Activated T-cell treated with anti-CD3 and anti-CD28 coated beads, Interleukin-2, amount 50 U/mL, for 72 hours (primary cell): ENCODE results near the gene PTPRM. TPM values are rescaled to one million over a fixed set of nuclear protein-coding genes. Genes with fewer than 3 reads are reported as not detected.

Source experiments
- ATAC-seq, 2 donors: fragments of 150-1000 bp; cut with Tn5 transposase; replicated peaks in 1 of 2; 2 replicates each; pipeline ENCODE4 v1.10.0; 2021; ENCODE audit warnings: moderate library complexity in 2 of 2, mild to moderate bottlenecking in 1 of 2
- DNase-seq, 2 donors: peaks; one replicate each; pipeline ENCODE4 v3.0.0; 2021 to 2022; ENCODE audit warnings: mixed read lengths in 1 of 2
- H3K27ac Mint-ChIP-seq: one replicate; pipeline ENCODE4 v1.8.0; 2022; ENCODE audit warnings: mild to moderate bottlenecking, moderate library complexity, mixed read lengths
- H3K27me3 Mint-ChIP-seq: one replicate; pipeline ENCODE4 v1.8.0; 2022; ENCODE audit warnings: low read depth, mixed read lengths
- H3K36me3 Mint-ChIP-seq, 2 donors: one replicate each; pipeline ENCODE4 v1.8.0; 2022; ENCODE audit warnings: mixed read lengths in 2 of 2, mild to moderate bottlenecking in 1 of 2; ENCODE audit not compliant: insufficient read depth in 2 of 2
- H3K4me1 Mint-ChIP-seq: one replicate; pipeline ENCODE4 v1.8.0; 2022; ENCODE audit warnings: low read depth, mixed read lengths
- H3K4me3 Mint-ChIP-seq, 2 donors: one replicate each; pipeline ENCODE4 v1.8.0; 2022; ENCODE audit warnings: mild to moderate bottlenecking in 2 of 2, mixed read lengths in 2 of 2, moderate library complexity in 2 of 2
- H3K9me3 Mint-ChIP-seq, 2 donors: one replicate each; pipeline ENCODE4 v1.8.0; 2022; ENCODE audit warnings: mixed read lengths in 2 of 2
- total RNA-seq, 2 donors: library from RNA; stranded (reverse); gene quantifications; one replicate each; pipeline ENCODE4 v1.2.3, GENCODE V29; 2022

Gene PTPRM
- total RNA-seq, 2 donors from 2014 or later: 6.3 to 21.3 TPM

DNA sequence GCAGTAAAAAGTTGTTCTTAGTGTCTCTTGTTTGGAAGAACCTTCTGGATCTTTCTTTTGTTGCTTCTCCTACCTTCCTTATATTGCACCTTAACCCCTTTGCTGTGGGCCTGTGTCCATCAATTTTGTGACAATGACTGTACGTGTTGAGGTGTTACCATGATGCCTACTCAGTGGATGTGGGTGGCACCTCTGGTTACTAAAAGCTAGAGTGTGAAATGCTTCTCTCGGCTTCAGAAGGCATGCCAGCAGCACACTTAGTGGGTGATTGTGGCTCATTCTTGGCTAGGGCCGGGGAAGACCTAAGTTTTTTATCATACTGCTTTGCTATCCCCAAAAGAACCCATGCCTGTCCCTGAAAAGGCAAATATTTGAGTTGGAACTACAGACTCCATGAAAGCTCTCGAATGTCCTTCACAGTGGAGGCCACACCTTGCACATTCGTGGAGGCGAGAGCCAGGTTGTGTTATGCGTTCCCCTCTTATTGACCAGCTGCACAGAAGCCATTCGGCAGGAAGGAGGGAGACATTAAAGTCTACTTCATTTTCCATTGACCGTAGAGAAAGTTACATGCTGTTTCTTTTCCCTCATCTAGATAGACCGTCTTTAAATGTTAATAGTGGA, 528.9 kb downstream of the PTPRM start:
- no peak overlapping the region for H3K4me3 Mint-ChIP-seq
- DNase-seq (no peak), ATAC-seq (no peak)
- no peak overlapping the region for H3K27ac Mint-ChIP-seq
- no peaks in the 10 kb centered on the region for H3K4me1 Mint-ChIP-seq
- H3K27me3 Mint-ChIP-seq: no peaks in the 10 kb centered on the region
- H3K36me3 Mint-ChIP-seq: no peaks in the 10 kb centered on the region
- H3K9me3 Mint-ChIP-seq: no peaks in the 10 kb centered on the region

DNA sequence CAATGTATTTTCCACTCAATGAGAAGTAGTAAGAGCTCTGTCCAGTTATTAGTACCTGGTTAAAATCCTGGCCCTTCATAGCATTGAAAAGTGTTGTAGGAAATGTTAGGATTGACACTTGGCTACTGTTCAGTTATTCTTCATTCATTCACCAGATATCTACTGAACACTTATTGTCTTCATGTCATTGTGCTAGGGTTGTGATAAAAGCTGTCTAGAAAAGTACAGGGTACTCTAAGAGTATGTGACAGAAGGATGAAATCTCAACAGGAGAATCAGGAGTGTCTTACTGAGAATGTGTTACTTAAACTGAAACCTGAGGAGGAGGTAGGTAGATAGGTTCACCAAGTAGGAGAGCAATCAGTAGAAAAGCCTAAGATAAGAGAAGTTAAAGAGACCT, 530.3 kb downstream of the PTPRM start:
- no peak for ATAC-seq
- Mint-ChIP-seq H3K27me3 (no peaks in the 10 kb centered on the region), H3K27ac (no peak overlapping the region), H3K36me3 (no peaks in the 10 kb centered on the region), H3K4me3 (no peak overlapping the region), H3K9me3 (no peaks in the 10 kb centered on the region), H3K4me1 (no peaks in the 10 kb centered on the region)
- no peak for DNase-seq

- no peak overlapping the region for H3K27ac Mint-ChIP-seq
- no peaks in the 10 kb centered on the region for H3K27me3 Mint-ChIP-seq
- no peaks in the 10 kb centered on the region for H3K9me3 Mint-ChIP-seq
These were observed 530.8 kb downstream of the PTPRM start for GRCh38 chr18:8097927-8098326.

GRCh38 chr18:8106603-8107002, 539.5 kb downstream of the PTPRM start:
- Mint-ChIP-seq H3K9me3 (no peaks in the 10 kb centered on the region), H3K4me3 (no peak overlapping the region), H3K27ac (no peak overlapping the region), H3K36me3 (no peaks in the 10 kb centered on the region), H3K4me1 (no peaks in the 10 kb centered on the region), H3K27me3 (no peaks in the 10 kb centered on the region)
- DNase-seq (no peak), ATAC-seq (no peak)

More at GRCh38 chr18:8097927-8098326, 530.8 kb downstream of the PTPRM start:
- DNase-seq (no peak), ATAC-seq (no peak)
- no peak overlapping the region for H3K4me3 Mint-ChIP-seq
- H3K4me1 Mint-ChIP-seq: no peaks in the 10 kb centered on the region
- H3K36me3 Mint-ChIP-seq: no peaks in the 10 kb centered on the region

DNA sequence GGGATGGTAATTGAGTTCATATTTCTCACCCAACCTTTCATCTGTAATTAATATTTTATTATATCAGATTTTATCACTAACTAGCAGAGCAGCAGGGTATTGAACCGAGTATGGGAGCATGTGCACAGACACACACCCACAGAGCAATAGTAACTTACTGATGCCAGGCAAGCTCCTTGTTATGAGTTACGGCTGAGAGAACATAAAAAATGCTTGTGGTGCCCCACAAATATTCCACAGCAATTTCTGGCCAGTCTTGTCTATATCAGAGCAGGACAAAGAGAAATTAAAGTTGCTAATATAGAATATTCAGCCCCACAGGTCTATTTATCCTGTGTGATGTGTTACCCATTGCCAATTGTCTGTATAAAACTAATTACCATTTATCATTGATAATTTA, 540.3 kb downstream of the PTPRM start:
- Mint-ChIP-seq H3K4me3 (no peak overlapping the region), H3K27ac (no peak overlapping the region), H3K9me3 (no peaks in the 10 kb centered on the region), H3K27me3 (no peaks in the 10 kb centered on the region), H3K36me3 (no peaks in the 10 kb centered on the region), H3K4me1 (no peaks in the 10 kb centered on the region)
- ATAC-seq: no peak
- DNase-seq: no peak

- H3K4me3 Mint-ChIP-seq: no peak overlapping the region
- H3K9me3 Mint-ChIP-seq: no peaks in the 10 kb centered on the region
- no peak overlapping the region for H3K27ac Mint-ChIP-seq
- DNase-seq (no peak), ATAC-seq (no peak)
- H3K36me3 Mint-ChIP-seq: no peaks in the 10 kb centered on the region
- H3K27me3 Mint-ChIP-seq: no peaks in the 10 kb centered on the region
- H3K4me1 Mint-ChIP-seq: no peaks in the 10 kb centered on the region
These were observed 547.4 kb downstream of the PTPRM start for GRCh38 chr18:8114480-8114879.

DNA sequence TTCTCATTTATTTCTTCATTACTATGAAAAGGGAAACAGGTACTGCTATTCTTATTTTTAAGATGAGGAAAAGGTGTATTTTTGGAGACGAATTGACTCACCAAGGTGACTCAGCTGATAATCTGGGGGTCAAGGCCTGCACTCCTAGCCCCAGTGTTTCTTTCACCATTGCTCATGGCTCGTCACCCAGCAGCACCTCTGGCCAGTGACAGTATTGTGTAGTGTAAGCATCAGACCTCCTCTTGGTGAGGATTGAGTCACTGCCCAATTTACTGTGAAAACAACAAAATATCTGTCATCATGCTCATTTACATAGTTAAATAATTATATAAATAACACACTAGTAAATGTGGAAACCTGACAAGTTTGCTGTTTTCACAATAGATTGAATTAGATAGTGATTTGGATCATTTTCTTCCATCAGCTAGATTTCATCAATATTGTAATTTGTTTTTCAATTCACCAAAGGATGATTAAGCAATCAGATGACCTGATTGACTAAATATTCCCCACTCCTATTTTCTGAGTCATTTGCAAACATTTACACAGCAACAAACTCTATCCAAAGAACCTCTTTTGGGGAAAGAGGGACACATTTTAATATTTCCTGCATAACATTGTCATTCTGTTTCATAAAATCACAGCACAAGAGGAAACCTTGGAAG, 549.4 kb downstream of the PTPRM start:
- Mint-ChIP-seq H3K27ac (no peak overlapping the region), H3K4me3 (no peak overlapping the region), H3K27me3 (no peaks in the 10 kb centered on the region), H3K36me3 (no peaks in the 10 kb centered on the region), H3K9me3 (no peaks in the 10 kb centered on the region), H3K4me1 (no peaks in the 10 kb centered on the region)
- DNase-seq (no peak), ATAC-seq (no peak)

- H3K9me3 Mint-ChIP-seq: no peaks in the 10 kb centered on the region
- no peaks in the 10 kb centered on the region for H3K36me3 Mint-ChIP-seq
- DNase-seq (no peak), ATAC-seq (no peak)
- H3K27me3 Mint-ChIP-seq: no peaks in the 10 kb centered on the region
- H3K4me1 Mint-ChIP-seq: no peaks in the 10 kb centered on the region
- no peak overlapping the region for H3K27ac Mint-ChIP-seq
- no peak overlapping the region for H3K4me3 Mint-ChIP-seq
These were observed 549.9 kb downstream of the PTPRM start for GRCh38 chr18:8117006-8117371.

DNA sequence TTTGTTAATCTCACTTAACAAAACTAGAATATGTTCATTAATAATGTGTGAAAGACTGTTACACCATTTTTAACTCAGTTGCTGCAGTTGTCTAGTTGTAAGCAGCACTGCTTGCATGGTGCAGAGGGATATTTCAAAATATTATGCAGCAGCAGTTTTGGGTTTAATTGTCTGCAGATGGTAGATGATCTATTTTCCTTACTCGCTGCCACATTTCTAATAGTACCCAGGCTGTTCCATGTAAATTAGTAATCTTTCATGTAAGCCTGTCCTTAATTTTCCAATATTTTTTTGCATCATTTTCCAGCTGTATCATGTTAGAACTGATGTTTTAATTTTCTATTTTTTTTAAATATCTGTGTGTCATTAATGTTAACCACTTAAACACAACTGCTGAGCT, 554.0 kb downstream of the PTPRM start:
- H3K4me1 Mint-ChIP-seq: no peaks in the 10 kb centered on the region

DNA sequence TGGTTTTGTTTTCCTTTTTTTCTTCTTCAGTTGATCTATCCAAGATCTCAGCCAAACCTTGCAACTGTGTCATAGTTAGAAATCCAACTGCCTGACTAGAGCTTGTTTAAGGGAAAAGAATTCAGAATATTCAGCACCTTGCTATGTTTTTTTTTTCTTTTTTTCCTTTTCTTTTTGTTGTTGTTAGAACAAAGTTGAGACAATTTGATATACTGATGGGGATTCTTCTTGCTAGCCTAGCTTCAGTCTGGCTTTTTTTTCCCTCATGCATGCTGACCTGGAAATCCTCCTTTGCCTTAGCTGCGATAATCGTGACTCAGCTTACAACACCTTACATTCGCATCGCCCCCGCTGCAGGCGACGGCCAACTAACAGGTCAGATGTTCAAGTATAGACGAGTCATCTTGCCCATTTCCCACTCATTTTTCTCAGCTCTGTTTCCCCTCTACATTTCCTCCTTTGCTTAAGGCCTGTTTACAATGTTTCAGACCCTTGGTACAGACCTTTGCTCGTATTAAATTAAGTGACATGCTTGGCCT, 554.9 kb downstream of the PTPRM start:
- no peaks in the 10 kb centered on the region for H3K4me1 Mint-ChIP-seq
- H3K27ac Mint-ChIP-seq: no peak overlapping the region
- no peaks in the 10 kb centered on the region for H3K36me3 Mint-ChIP-seq
- no peaks in the 10 kb centered on the region for H3K9me3 Mint-ChIP-seq
- no peak overlapping the region for H3K4me3 Mint-ChIP-seq
- no peaks in the 10 kb centered on the region for H3K27me3 Mint-ChIP-seq
- ATAC-seq: no peak
- no peak for DNase-seq

More for the DNA sequence above, 554.0 kb downstream of the PTPRM start:
- Mint-ChIP-seq H3K27ac (no peak overlapping the region), H3K27me3 (no peaks in the 10 kb centered on the region), H3K4me3 (no peak overlapping the region), H3K36me3 (no peaks in the 10 kb centered on the region), H3K9me3 (no peaks in the 10 kb centered on the region)
- ATAC-seq (no peak), DNase-seq (no peak)

DNA sequence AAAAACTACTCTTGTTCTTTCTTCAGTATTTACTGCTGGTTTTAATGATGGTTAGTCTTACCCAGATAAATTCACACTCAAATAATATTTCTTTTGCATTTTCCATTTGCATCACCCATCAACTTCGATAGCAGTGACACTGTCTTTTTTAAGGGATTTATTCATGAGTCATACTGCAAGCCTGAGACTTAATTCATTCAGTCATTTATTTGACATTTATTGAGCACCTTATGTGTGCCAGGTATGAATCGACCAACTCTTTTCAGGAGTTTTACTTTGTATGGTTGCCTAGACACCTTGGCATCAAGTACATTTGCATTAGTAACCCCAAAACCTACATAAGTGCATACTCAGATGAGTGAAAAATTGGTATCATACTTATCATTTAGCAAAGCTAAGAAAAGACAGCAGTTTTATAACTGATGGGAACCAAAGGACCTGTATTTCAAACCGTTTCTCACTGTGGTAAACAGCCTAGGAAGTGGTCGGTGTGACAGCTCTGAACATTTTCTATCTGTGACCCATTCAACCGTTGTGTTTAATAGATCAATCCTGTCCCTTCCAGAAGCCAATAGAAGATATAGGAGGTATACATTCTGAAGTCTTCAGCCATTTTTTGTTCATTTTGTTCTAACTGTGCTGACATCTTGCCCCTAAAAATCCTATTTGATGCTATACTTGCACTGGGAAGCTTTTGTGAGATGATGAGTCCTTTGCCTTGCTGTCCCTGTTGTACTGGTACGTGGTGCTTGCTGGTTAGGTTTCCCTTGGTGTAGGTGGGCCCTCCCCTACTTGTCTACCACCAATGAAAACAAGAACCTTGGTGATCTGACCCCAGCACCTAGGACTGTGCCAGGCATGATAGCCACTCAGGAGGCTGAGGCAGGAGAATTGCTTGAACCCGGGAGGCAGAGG, 557.4 kb downstream of the PTPRM start:
- no peak for DNase-seq
- Mint-ChIP-seq H3K27ac (no peak overlapping the region), H3K36me3 (no peaks in the 10 kb centered on the region), H3K4me1 (no peaks in the 10 kb centered on the region), H3K4me3 (no peak overlapping the region), H3K9me3 (no peaks in the 10 kb centered on the region), H3K27me3 (no peaks in the 10 kb centered on the region)
- ATAC-seq: no peak

DNA sequence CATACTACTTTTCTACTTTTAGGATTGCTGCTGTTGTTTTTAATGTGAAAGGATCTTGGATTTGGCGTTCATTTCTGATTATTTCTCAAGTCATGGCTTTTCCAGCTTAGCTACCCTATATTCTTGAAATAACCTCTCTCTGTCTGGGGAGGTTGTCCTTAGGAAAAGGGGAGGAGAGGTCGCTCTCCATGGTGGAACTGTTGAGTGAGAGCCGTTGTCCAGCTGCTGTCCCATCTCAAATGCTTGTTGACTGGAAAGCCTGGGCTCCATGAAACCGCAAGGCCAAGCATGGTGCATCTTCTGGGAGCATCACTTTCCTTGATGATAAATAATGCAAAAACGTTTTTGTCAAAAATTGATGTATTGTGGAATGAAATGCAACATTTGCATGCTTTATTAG, 563.0 kb downstream of the PTPRM start:
- ATAC-seq: no peak
- no peaks in the 10 kb centered on the region for H3K36me3 Mint-ChIP-seq
- no peaks in the 10 kb centered on the region for H3K27me3 Mint-ChIP-seq
- H3K4me3 Mint-ChIP-seq: no peak overlapping the region
- H3K9me3 Mint-ChIP-seq: peaks cover 1 to 6% of the 10 kb centered on the region in 2 donors
- no peak overlapping the region for H3K27ac Mint-ChIP-seq
- DNase-seq: no peak
- H3K4me1 Mint-ChIP-seq: no peaks in the 10 kb centered on the region

- no peak for ATAC-seq
These were observed 565.9 kb downstream of the PTPRM start for GRCh38 chr18:8133032-8133431.

More at GRCh38 chr18:8133032-8133431, 565.9 kb downstream of the PTPRM start:
- Mint-ChIP-seq H3K4me1 (no peaks in the 10 kb centered on the region), H3K27ac (no peak overlapping the region), H3K4me3 (no peak overlapping the region), H3K36me3 (no peaks in the 10 kb centered on the region), H3K27me3 (no peaks in the 10 kb centered on the region), H3K9me3 (peaks cover 4 to 6% of the 10 kb centered on the region in 2 donors)
- DNase-seq: no peak
